ENCODE measurements around the gene KIAA0753. TPM values are rescaled to one million over a fixed set of nuclear protein-coding genes. Genes with fewer than 3 reads are reported as not detected.
A peak's percentile ranks its signal among the peaks of the same experiment; 100 is the strongest.

The KIAA0753 gene
- total and polyA plus RNA-seq, 2 of the 4 experiments (the other 2 are of a cell fraction), result 10.2 to 17.6 TPM

DNA sequence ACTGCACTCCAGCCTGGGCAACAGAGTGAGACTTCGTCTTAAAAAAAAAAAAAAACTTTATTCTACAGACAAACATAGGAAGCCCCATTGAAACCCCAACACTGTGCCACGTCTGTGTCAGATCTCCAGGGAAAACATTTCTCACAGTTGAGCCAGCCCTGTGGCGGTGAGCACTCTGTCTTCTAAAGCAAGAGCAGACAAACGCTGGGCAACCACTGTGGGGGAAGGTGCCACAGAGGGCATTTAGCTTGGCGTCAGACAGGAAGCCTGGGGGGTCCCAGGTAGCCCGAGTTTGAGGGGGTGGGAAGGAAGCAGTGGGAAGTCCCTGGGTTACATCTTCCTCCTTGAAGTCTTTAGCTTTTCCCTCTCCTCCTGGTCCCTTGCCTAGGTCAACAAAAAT is 27.0 kb upstream of the KIAA0753 start:
- Histone ChIP-seq H4K20me1 (ENCODE audit: insufficient read depth, low read length) (no peaks in the 10 kb centered on the region), H3K27me3 (ENCODE audit: control insufficient read depth, insufficient read depth, low read length) (peaks cover 20% of the 10 kb centered on the region), H3K18ac (ENCODE audit: low read depth, low read length) (no peak overlapping the region), H2AFZ (replicated peaks; ENCODE audit: low read length, poor library complexity) (peak overlapping the region; percentile 27), H2AK5ac (ENCODE audit: low read depth, low read length) (no peak overlapping the region), H3K9me1 (ENCODE audit: insufficient read depth, low read length) (no peaks in the 10 kb centered on the region), H3K9ac (ENCODE audit: low read depth, low read length) (no peak overlapping the region), H2BK120ac (ENCODE audit: low read depth, low read length) (no peak overlapping the region), H3K4me1 (ENCODE audit: control insufficient read depth, insufficient read depth, low read length) (no peaks in the 10 kb centered on the region), H3K23ac (ENCODE audit: low read depth, low read length) (no peak overlapping the region), H3K4ac (ENCODE audit: low read depth, low read length) (no peak overlapping the region), H3K4me2 (ENCODE audit: low read depth, low read length) (no peak overlapping the region), H2BK20ac (ENCODE audit: low read depth, low read length) (no peak overlapping the region), H3K79me1 (ENCODE audit: low read depth in 1 of 2, low read length in 2 of 2) (no peaks in the 10 kb centered on the region), H2BK15ac (ENCODE audit: low read depth, low read length) (no peak overlapping the region), H4K5ac (ENCODE audit: low read depth, low read length) (no peak overlapping the region), H3K36me3 (ENCODE audit: control insufficient read depth, insufficient read depth, low read length) (no peaks in the 10 kb centered on the region), H3K27ac (ENCODE audit: insufficient read depth, low read length) (no peak overlapping the region), H3K56ac (ENCODE audit: extremely low read depth, insufficient read depth, low read length) (no peak overlapping the region), H3K14ac (replicated peaks; ENCODE audit: low read depth, low read length) (no peak overlapping the region), H4K8ac (ENCODE audit: low read depth in 2 of 2, low read length in 2 of 2) (no peak overlapping the region), H2AK9ac (replicated peaks; ENCODE audit: low read depth, low read length, poor library complexity) (no peak overlapping the region), H3K4me3 (ENCODE audit: insufficient read depth, low read depth, low read length) (no peak overlapping the region), H3K9me3 (ENCODE audit: control insufficient read depth, insufficient read depth, low read length) (no peaks in the 10 kb centered on the region), H4K91ac (ENCODE audit: insufficient read depth, low read depth, low read length) (no peak overlapping the region), H2BK5ac (ENCODE audit: low read depth, low read length, poor library complexity, severe bottlenecking) (no peak overlapping the region)
- DNase-seq, result no peak
- intact Hi-C loops (cut with micrococcal nuclease), result loop anchor here (2.0 to 10.0 kb wide), 3 partner anchors 87 to 347 kb away; partner anchors contain the start of gene XAF1
- BruUV-seq (replicated peaks), result no TSS peak
- ChIA-PET POLR2A (ENCODE audit: unreplicated experiment) (no interaction called here), CTCF (interaction anchor here (0.6 kb wide), 1 partner anchor 326 kb away, joined by 5 read pairs; no protein-coding TSS in a partner anchor)
- TF ChIP-seq MAZ (IDR thresholded peaks at IDR 0.05; ENCODE audit: borderline replicate concordance, low read depth, low read length) (no peak), RAD21 (IDR thresholded peaks at IDR 0.05; ENCODE audit: low read length) (no peak)
- no peak for ATAC-seq (ENCODE audit: low read depth)
- dilution Hi-C loops (cut with HindIII; ENCODE audit: low sequenced_read_pairs, unreplicated experiment), result no loop called here
- no CpG with 5 or more reads among the region's 6 CpGs for WGBS, 2 experiments (ENCODE audit: extremely low coverage in 2 of 2, insufficient read length in 1 of 2)
- in situ Hi-C loops (cut with MboI; ENCODE audit: low sequenced_read_pairs), result loop anchor here (10.0 kb wide), 3 partner anchors 127 to 347 kb away; partner anchors contain the start of genes RNASEK and TEKT1
